Liver (tissue), 3 donors: ENCODE results near the gene MRGPRF.

ENCODE experiments used
- ATF3 ChIP-seq: IDR thresholded peaks from 2 replicates; pipeline ENCODE4 v1.6.1; 2016; ENCODE audit warnings: antibody characterized with exemption
- EGR1 ChIP-seq, 2 donors: IDR thresholded peaks; 2 replicates each; pipeline ENCODE4 v1.6.1; 2016 to 2018; ENCODE audit warnings: antibody characterized with exemption in 2 of 2, low read depth in 2 of 2
- JUND ChIP-seq, 2 donors: IDR thresholded peaks; 2 replicates each; pipeline ENCODE4 v1.6.1; 2016; ENCODE audit warnings: antibody characterized with exemption in 2 of 2
- MAX ChIP-seq: IDR thresholded peaks from 2 replicates; pipeline ENCODE4 v1.6.1; 2016; ENCODE audit warnings: antibody characterized with exemption
- RAD21 ChIP-seq, 2 donors: IDR thresholded peaks; 2 replicates each; pipeline ENCODE4 v1.6.1; 2016; ENCODE audit warnings: antibody characterized with exemption in 2 of 2, mild to moderate bottlenecking in 2 of 2
- RXRA ChIP-seq, 2 donors: IDR thresholded peaks; 2 replicates each; pipeline ENCODE4 v1.6.1; 2017 to 2018; ENCODE audit warnings: antibody characterized with exemption in 2 of 2, mild to moderate bottlenecking in 1 of 2
- SP1 ChIP-seq: IDR thresholded peaks from 2 replicates; pipeline ENCODE4 v1.6.1; 2018; ENCODE audit warnings: antibody characterized with exemption, mild to moderate bottlenecking
- TAF1 ChIP-seq: conservative IDR thresholded peaks from 2 replicates; pipeline ENCODE4 v1.6.1; 2016; ENCODE audit warnings: antibody characterized with exemption, mild to moderate bottlenecking
- YY1 ChIP-seq: IDR thresholded peaks from 2 replicates; pipeline ENCODE4 v1.6.1; 2016; ENCODE audit warnings: antibody characterized with exemption, mild to moderate bottlenecking
- ZBTB33 ChIP-seq: IDR thresholded peaks from 2 replicates; pipeline ENCODE4 v1.6.1; 2016; ENCODE audit warnings: antibody characterized with exemption
- TF ChIP-seq, protein P1 (sequence below): fragments of 150-350 bp; IDR thresholded peaks from 2 replicates; pipeline ENCODE4 v1.5.1; 2017; ENCODE audit warnings: improper control_type of control experiment, low read depth, low read length; ENCODE audit not compliant: missing input control
- TF ChIP-seq, protein P2 (sequence below): IDR thresholded peaks from 2 replicates; pipeline ENCODE4 v1.6.1; 2016; ENCODE audit warnings: antibody characterized with exemption, mild to moderate bottlenecking
- donor health status: healthy.
- donor health status: healthy.

DNA sequence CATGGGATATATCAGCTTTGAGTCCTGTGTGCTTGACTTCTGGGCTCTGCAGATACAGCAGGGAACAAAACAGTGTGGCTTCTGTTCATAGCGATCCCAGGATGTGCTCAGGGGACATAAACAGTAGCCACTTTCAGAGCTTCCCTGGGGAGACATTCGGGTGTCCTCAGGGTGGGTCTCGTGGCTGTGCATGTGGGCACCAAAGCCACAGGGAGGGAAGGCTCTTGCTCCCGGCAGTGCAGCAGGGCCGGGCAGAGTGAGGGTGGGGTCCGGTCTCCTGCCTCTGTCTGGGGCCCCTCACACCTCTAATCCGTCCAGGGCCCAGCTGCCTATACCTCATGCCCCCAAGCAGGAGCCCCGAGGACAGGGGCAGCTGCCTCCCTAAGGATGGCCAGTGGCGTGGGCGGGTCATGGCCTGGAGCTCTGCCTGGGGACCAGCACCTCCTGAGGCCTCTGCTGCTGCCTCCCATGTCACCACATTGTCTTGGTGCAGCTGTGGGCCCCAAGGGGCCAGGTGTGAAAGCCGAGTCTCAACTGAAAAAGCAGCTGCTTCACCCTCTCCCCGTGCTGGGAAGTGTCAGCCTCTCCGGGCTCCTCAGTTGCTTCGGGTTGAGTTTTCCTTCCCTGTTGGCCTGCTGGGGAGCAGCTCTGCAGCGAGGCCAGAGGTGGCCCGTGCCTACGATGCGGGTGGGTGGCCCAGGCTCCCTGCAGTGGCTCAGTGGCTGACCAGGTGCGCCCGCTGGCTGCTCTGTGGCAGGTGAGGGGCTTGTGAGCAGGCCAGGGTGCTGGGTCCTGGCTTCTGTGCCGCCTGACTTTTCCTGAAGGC lies 39.5 kb upstream of the MRGPRF start:
- TF ChIP-seq, protein P1, sequence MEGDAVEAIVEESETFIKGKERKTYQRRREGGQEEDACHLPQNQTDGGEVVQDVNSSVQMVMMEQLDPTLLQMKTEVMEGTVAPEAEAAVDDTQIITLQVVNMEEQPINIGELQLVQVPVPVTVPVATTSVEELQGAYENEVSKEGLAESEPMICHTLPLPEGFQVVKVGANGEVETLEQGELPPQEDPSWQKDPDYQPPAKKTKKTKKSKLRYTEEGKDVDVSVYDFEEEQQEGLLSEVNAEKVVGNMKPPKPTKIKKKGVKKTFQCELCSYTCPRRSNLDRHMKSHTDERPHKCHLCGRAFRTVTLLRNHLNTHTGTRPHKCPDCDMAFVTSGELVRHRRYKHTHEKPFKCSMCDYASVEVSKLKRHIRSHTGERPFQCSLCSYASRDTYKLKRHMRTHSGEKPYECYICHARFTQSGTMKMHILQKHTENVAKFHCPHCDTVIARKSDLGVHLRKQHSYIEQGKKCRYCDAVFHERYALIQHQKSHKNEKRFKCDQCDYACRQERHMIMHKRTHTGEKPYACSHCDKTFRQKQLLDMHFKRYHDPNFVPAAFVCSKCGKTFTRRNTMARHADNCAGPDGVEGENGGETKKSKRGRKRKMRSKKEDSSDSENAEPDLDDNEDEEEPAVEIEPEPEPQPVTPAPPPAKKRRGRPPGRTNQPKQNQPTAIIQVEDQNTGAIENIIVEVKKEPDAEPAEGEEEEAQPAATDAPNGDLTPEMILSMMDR: no peak
- TF ChIP-seq, protein P2, sequence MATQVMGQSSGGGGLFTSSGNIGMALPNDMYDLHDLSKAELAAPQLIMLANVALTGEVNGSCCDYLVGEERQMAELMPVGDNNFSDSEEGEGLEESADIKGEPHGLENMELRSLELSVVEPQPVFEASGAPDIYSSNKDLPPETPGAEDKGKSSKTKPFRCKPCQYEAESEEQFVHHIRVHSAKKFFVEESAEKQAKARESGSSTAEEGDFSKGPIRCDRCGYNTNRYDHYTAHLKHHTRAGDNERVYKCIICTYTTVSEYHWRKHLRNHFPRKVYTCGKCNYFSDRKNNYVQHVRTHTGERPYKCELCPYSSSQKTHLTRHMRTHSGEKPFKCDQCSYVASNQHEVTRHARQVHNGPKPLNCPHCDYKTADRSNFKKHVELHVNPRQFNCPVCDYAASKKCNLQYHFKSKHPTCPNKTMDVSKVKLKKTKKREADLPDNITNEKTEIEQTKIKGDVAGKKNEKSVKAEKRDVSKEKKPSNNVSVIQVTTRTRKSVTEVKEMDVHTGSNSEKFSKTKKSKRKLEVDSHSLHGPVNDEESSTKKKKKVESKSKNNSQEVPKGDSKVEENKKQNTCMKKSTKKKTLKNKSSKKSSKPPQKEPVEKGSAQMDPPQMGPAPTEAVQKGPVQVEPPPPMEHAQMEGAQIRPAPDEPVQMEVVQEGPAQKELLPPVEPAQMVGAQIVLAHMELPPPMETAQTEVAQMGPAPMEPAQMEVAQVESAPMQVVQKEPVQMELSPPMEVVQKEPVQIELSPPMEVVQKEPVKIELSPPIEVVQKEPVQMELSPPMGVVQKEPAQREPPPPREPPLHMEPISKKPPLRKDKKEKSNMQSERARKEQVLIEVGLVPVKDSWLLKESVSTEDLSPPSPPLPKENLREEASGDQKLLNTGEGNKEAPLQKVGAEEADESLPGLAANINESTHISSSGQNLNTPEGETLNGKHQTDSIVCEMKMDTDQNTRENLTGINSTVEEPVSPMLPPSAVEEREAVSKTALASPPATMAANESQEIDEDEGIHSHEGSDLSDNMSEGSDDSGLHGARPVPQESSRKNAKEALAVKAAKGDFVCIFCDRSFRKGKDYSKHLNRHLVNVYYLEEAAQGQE: no peak
- TF ChIP-seq RXRA (IDR thresholded peaks at IDR 0.05): no peak
- no peak for TF ChIP-seq TAF1
- TF ChIP-seq JUND (IDR thresholded peaks at IDR 0.05): no peak
- TF ChIP-seq YY1: no peak
- no peak for TF ChIP-seq ZBTB33
- no peak for TF ChIP-seq ATF3
- TF ChIP-seq RAD21 (IDR thresholded peaks at IDR 0.05): no peak
- TF ChIP-seq MAX: no peak
- TF ChIP-seq SP1: no peak
- no peak for TF ChIP-seq EGR1 (IDR thresholded peaks at IDR 0.05; ENCODE audit: low read depth in 2 of 2)
